Vagina (tissue), 2 donors: ENCODE data around the gene SHISA6.

Source experiments
- CTCF ChIP-seq, 3 experiments: fragments of 450-650 bp in 2 of 3; fragments of 200-600 bp in 1 of 3; sonication (generic) in 1 of 3; IDR thresholded peaks; one replicate each; pipeline ENCODE4 v1.5.1; 2017 to 2019; ENCODE audit warnings: antibody characterized with exemption in 3 of 3, mild to moderate bottlenecking in 2 of 3, moderate library complexity in 2 of 3
- POLR2A ChIP-seq, 2 donors: fragments of 450-650 bp; IDR thresholded peaks; one replicate each; pipeline ENCODE4 v1.6.1; 2017; ENCODE audit warnings: antibody characterized with exemption in 2 of 2, mild to moderate bottlenecking in 2 of 2, moderate library complexity in 2 of 2
- POLR2AphosphoS5 ChIP-seq, 2 donors: sonication (generic); formaldehyde crosslinking; IDR thresholded peaks; one replicate each; pipeline ENCODE4 v1.9.0; 2017; ENCODE audit warnings: antibody characterized with exemption in 2 of 2, mild to moderate bottlenecking in 2 of 2, low read depth in 1 of 2; ENCODE audit not compliant: insufficient read depth in 1 of 2

GRCh38 chr17:11294826-11295225, 53.8 kb downstream of the SHISA6 start:
- TF ChIP-seq POLR2A (IDR thresholded peaks at IDR 0.05) (no peak), CTCF (IDR thresholded peaks at IDR 0.05) (no peak), POLR2AphosphoS5 (IDR thresholded peaks at IDR 0.05; ENCODE audit: insufficient read depth in 1 of 2, low read depth in 1 of 2) (no peak)
